Activated naive CD4-positive, alpha-beta T cell treated with anti-CD3 and anti-CD28 coated beads, Interleukin-2, amount 10 ng/mL, durations not matched to agents 7 days and 5 days (primary cell): ENCODE data around the gene NMT1.

Source experiments
- CTCF ChIA-PET: fragments of 350-600 bp; sonication (Branson Sonifier 250); formaldehyde crosslinking; loops from one replicate; lab custom pipeline; 2021; ENCODE audit warnings: antibody characterized with exemption; lab: Charles Lee
- DNase-seq: peaks from one replicate; pipeline ENCODE4 v3.0.0-alpha.2; 2020
- H3K27ac Mint-ChIP-seq: one replicate; pipeline ENCODE4 v1.8.0; 2021; ENCODE audit warnings: mild to moderate bottlenecking, moderate library complexity, mixed read lengths
- H3K27me3 Mint-ChIP-seq: one replicate; pipeline ENCODE4 v1.8.0; 2021; ENCODE audit warnings: mild to moderate bottlenecking, mixed read lengths
- H3K36me3 Mint-ChIP-seq: one replicate; pipeline ENCODE4 v1.8.0; 2021; ENCODE audit warnings: mixed read lengths
- H3K4me1 Mint-ChIP-seq: one replicate; pipeline ENCODE4 v1.8.0; 2021; ENCODE audit warnings: mixed read lengths
- H3K4me3 Mint-ChIP-seq: one replicate; pipeline ENCODE4 v1.8.0; 2021; ENCODE audit warnings: mild to moderate bottlenecking, moderate library complexity, mixed read lengths
- H3K9me3 Mint-ChIP-seq: one replicate; pipeline ENCODE4 v1.8.0; 2021; ENCODE audit warnings: mixed read lengths

NMT1 gene

DNA sequence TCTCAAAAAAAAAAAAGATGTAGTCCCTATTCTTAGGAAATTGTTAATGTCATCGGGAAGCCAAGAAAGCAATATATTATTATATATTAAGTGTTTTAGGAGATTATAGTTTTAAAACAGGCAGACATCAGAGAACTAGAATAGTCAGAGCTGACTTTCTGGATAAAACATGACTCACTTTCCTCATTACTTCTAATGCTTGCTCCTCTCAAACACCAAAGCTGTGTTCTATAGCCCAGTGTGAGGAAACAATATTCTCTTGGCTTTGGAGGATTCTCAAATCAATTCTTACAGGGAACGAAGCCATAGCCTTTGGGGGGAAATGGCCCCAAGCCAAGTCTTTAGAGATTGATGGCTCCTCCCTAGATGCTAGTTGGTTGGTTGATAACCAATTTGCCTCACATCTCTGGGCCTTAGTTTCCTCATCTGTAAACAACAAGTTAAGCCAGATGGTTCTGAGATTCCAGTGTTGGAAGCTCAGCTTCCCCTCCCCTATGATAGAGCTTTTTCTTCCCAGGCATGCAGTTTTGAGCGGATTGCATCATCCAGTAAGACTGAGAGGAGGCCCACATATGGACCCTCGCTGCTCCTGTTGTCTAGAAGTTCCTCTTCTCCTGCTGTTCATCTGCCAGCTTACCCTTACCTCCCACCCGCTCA, 12.4 kb downstream of the NMT1 start:
- H3K9me3 Mint-ChIP-seq, result no peaks in the 10 kb centered on the region
- H3K27ac Mint-ChIP-seq, result no peak overlapping the region
- H3K4me1 Mint-ChIP-seq, result peaks cover 6% of the 10 kb centered on the region
- peaks cover 29% of the 10 kb centered on the region for H3K36me3 Mint-ChIP-seq
- CTCF ChIA-PET, result interaction anchor here (0.7 to 1.4 kb wide), 3 partner anchors 12 to 62 kb away, joined by 3 to 4 read pairs (median 3); partner anchors contain the start of gene ACBD4
- DNase-seq, result no peak
- H3K27me3 Mint-ChIP-seq, result no peaks in the 10 kb centered on the region
- no peak overlapping the region for H3K4me3 Mint-ChIP-seq

DNA sequence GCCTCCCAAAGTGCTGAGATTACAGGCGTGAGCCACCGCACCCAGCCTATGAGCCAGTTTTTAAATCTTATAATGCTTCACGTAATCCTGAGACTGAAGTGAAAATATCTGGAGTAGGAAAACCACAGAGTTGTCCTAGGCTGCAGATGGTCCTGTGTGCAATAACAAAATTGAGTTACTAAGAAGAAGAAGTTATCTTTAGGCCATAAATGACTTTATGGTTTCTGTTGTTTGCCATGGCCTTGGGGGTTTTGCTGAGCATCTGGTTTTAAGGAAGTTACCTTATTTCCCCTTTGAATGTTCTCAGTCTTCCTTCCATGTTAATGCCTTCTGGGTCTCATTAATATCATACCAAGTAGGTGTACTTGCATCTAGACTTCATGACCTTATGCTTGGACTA, 16.5 kb downstream of the NMT1 start:
- CTCF ChIA-PET, result no interaction called here
- DNase-seq, result no peak
- Mint-ChIP-seq H3K36me3 (peaks cover 30% of the 10 kb centered on the region), H3K4me1 (peaks cover 6% of the 10 kb centered on the region), H3K4me3 (no peak overlapping the region), H3K27ac (no peak overlapping the region), H3K9me3 (no peaks in the 10 kb centered on the region), H3K27me3 (no peaks in the 10 kb centered on the region)

DNA sequence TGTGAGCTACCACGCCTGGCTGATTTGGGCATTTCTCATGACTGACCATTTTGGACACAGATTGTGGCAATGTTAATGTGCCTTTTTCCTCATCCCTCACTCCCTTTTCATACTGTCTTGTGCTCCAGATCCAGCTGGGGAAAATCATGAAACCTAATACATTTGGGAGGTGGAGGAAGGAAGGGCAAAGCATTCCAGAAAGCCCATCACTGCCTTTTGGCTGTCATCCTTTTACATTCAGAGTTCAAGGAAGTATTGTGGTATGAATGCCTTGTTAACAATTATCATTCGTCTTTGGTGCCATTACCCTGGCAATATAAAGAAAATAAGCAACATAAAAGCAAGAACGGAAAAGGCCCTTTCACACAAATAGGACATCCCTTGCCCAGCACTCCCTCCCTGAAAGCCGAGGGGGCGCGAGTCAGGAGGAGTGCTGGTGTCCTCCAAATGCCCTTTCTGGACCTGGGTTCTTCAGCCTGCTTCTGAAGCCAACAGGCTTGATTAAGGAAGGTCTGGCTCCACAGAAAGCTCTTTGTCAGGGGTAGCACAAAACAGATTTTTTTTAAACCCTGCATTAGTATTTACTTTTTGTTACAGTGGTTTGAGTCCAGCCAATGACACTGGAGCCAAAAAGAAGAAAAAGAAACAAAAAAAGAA, 20.1 kb downstream of the NMT1 start:
- H3K27ac Mint-ChIP-seq, result peak overlapping the region; percentile 49
- H3K27me3 Mint-ChIP-seq, result no peaks in the 10 kb centered on the region
- H3K4me3 Mint-ChIP-seq, result no peak overlapping the region
- peaks cover 6% of the 10 kb centered on the region for H3K4me1 Mint-ChIP-seq
- H3K9me3 Mint-ChIP-seq, result no peaks in the 10 kb centered on the region
- no peak for DNase-seq
- CTCF ChIA-PET, result interaction anchor here (1.6 kb wide), 1 partner anchor 18 kb away, joined by 5 read pairs; no protein-coding TSS in a partner anchor
- H3K36me3 Mint-ChIP-seq, result peaks cover 31% of the 10 kb centered on the region

DNA sequence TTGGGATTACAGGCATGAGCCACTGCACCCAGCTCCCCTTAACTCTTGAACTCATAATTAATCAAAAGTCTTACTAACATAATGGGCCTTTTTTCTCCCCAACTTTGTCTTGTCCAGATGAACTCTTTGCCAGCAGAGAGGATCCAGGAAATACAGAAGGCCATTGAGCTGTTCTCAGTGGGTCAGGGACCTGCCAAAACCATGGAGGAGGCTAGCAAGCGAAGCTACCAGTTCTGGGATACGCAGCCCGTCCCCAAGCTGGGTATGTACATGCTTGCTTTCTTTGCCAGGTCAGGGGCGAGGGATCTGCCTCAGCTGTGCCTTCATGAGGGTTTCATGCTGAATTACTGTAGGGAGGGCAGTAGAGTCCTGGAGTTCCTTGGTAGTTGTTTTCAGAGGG, 25.3 kb downstream of the NMT1 start:
- Mint-ChIP-seq H3K27me3 (no peaks in the 10 kb centered on the region), H3K9me3 (no peaks in the 10 kb centered on the region), H3K4me3 (no peak overlapping the region), H3K27ac (no peak overlapping the region), H3K36me3 (peaks cover 52% of the 10 kb centered on the region), H3K4me1 (peaks cover 9% of the 10 kb centered on the region)
- CTCF ChIA-PET, result interaction anchor here (1.4 to 6.2 kb wide), 2 partner anchors 12 to 45 kb away, joined by 3 to 28 read pairs; no protein-coding TSS in a partner anchor
- no peak for DNase-seq

DNA sequence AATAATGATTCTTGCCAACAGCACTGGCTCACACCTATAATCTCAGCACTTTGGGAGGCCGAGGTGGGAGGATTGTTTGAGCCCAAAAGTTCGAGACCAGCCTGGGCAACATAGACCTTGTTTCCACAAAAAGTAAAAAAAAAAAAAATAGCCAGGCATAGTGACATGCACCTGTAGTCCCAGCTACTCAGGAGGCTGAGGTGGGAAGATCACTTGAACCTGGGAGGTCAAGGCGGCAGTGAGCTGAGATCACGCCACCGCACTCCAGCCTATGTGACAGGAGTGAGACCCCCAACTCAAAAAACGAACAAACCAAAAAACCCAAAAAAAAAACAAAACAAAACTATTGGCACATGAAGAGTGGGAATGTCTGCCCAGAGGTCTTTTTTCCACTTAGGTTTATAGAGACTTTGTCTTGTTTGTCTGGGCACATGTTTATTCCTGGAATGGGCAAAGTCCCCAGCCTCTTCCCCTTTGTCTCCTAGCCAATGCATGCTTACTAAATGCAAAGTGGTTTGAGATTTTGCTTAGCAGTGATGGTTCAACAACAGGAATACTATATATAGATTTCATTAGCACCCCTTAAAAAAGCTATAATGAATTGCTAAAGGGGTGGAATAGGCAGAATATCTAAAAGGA, 25.9 kb downstream of the NMT1 start:
- no peaks in the 10 kb centered on the region for H3K27me3 Mint-ChIP-seq
- CTCF ChIA-PET, result interaction anchor here (1.1 to 6.2 kb wide), 3 partner anchors 12 to 44 kb away, joined by 3 to 28 read pairs (median 3); no protein-coding TSS in a partner anchor
- no peak overlapping the region for H3K27ac Mint-ChIP-seq
- H3K4me3 Mint-ChIP-seq, result no peak overlapping the region
- DNase-seq, result no peak
- H3K4me1 Mint-ChIP-seq, result peaks cover 9% of the 10 kb centered on the region
- peaks cover 51% of the 10 kb centered on the region for H3K36me3 Mint-ChIP-seq
- H3K9me3 Mint-ChIP-seq, result no peaks in the 10 kb centered on the region

DNA sequence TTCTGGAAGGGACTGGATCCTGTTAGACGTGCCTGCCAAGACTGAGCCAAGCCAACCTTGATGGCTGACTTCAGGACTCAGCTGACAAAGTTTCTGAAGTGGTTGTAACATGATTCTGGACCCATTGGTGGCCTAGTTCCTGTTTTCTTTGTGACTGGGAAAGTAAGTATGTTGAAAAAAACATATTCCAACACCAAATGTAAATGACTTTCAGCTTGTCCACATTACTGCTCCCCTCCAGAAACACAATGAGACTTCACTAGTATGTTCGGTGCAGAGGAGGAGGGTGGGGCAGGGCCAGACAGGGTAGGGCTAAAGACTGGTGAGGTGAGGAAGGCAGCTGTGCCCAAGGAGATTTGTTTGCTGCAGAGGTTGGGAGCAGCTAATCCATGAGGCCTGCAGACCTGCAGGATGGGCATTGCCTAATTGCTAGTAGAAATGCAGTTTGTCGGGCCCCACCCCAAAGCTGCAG, 26.4 kb downstream of the NMT1 start:
- CTCF ChIA-PET, result interaction anchor here (1.1 to 6.2 kb wide), 2 partner anchors 11 to 38 kb away, joined by 3 to 28 read pairs; no protein-coding TSS in a partner anchor
- no peak overlapping the region for H3K27ac Mint-ChIP-seq
- H3K36me3 Mint-ChIP-seq, result peaks cover 57% of the 10 kb centered on the region
- no peaks in the 10 kb centered on the region for H3K9me3 Mint-ChIP-seq
- no peak overlapping the region for H3K4me3 Mint-ChIP-seq
- DNase-seq, result no peak
- peaks cover 9% of the 10 kb centered on the region for H3K4me1 Mint-ChIP-seq
- H3K27me3 Mint-ChIP-seq, result no peaks in the 10 kb centered on the region

DNA sequence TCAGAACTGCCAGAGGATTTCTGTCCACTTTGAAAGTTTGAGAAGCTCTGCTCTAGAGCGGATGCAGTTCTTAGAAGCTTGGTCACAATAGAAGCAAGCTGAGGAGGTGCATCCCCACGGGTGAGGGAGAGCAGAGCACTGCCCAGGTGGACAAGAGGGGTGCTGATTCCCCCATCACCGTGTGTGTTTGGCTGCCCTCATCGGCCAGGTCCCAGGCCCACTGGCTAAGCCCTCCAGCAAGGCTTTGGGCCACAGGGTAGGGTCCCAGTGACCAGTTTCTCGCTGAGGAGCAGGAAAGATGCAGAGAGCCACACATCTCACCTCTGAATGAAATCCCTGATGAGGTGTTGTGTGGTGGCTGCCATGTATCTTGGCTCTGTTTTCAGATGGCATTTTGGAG, 26.9 kb downstream of the NMT1 start:
- Mint-ChIP-seq H3K9me3 (no peaks in the 10 kb centered on the region), H3K4me3 (no peak overlapping the region), H3K27me3 (no peaks in the 10 kb centered on the region), H3K27ac (no peak overlapping the region), H3K36me3 (peaks cover 60% of the 10 kb centered on the region), H3K4me1 (peaks cover 9% of the 10 kb centered on the region)
- no peak for DNase-seq
- CTCF ChIA-PET, result interaction anchor here (1.1 to 6.2 kb wide), 2 partner anchors 11 to 39 kb away, joined by 3 to 28 read pairs; no protein-coding TSS in a partner anchor

DNA sequence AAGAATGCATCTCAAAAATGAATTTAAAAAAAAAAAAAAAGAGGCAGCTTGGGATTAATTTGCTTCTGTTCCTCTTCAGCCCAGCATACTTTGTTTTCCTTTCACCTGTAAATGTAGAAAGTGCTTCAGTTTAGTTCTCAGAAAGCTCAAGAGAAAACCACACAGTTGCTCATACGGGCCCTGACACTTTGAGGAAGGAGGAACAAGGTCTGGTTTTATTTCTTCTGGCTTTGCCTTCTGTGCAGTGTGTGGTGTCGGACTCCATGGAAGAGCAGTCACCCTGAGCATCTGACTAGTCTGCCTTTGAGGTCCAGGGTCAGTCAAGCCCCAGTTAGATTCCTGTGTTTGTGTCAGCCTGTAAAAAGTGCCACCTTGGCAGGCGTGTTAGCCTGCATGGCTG, 27.6 kb downstream of the NMT1 start:
- H3K9me3 Mint-ChIP-seq, result no peaks in the 10 kb centered on the region
- no peak overlapping the region for H3K4me3 Mint-ChIP-seq
- no peak for DNase-seq
- peaks cover 9% of the 10 kb centered on the region for H3K4me1 Mint-ChIP-seq
- H3K27ac Mint-ChIP-seq, result peak overlapping the region; percentile 29
- peaks cover 59% of the 10 kb centered on the region for H3K36me3 Mint-ChIP-seq
- no peaks in the 10 kb centered on the region for H3K27me3 Mint-ChIP-seq
- CTCF ChIA-PET, result interaction anchor here (6.2 kb wide), 1 partner anchor 10 kb away, joined by 28 read pairs; no protein-coding TSS in a partner anchor

DNA sequence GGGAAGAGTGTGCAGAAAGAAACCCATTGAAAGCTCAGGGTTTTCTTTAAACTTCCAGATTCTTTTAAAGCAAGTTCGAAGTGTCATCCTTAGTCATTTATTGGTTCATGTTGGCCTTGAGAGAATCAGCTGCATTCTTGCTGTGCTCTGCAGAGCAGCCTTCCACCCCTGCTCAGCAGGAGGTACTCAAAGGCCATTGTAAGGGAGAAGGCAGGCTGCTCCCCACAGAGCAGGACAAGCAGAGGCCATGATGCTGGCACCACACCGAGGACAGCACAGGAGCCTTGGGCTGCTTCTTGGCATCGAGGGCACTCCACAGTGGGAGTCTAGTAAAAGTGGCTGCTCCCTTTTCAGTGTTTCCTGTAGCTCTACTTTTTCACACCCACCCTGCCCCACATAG, 29.6 kb downstream of the NMT1 start:
- no peaks in the 10 kb centered on the region for H3K9me3 Mint-ChIP-seq
- CTCF ChIA-PET, result interaction anchor here (6.2 kb wide), 1 partner anchor 8 kb away, joined by 28 read pairs; no protein-coding TSS in a partner anchor
- no peak overlapping the region for H3K4me3 Mint-ChIP-seq
- H3K27ac Mint-ChIP-seq, result no peak overlapping the region
- no peak for DNase-seq
- peaks cover 9% of the 10 kb centered on the region for H3K4me1 Mint-ChIP-seq
- H3K36me3 Mint-ChIP-seq, result peaks cover 59% of the 10 kb centered on the region
- H3K27me3 Mint-ChIP-seq, result no peaks in the 10 kb centered on the region

DNA sequence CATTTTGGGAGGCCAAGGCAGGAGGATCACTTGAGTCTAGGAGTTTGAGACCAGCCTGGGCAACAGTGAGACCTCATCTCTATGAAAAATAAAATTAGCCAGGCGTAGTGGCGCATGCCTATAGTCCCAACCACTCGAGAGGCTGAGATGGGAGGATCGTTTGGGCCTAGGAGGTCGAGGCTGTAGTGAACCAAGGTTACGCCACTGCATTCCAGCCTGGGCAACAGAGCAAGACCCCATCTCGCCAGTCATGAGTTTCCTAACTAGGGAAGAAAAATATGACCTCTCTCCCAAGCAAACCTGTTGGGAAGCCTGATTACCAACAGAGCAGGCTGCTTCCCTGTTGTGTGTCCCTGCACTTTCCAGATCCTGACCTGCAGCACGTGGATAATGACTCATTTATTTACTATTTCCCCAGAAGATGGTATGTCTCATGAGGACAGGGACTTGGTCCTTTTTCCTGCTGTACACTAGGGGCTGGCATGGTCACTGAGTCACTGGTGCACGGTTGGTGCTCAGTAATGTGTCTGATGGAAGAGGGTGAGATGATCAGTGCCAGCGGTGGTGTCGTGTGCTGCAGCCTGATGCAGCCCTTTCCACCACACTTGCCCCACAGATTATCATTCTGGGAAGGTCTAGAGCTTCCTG, 30.8 kb downstream of the NMT1 start:
- Mint-ChIP-seq H3K36me3 (peaks cover 64% of the 10 kb centered on the region), H3K4me3 (no peak overlapping the region), H3K4me1 (peaks cover 9% of the 10 kb centered on the region), H3K27me3 (no peaks in the 10 kb centered on the region), H3K9me3 (no peaks in the 10 kb centered on the region), H3K27ac (peak overlapping the region; percentile 33)
- CTCF ChIA-PET, result no interaction called here
- no peak for DNase-seq

DNA sequence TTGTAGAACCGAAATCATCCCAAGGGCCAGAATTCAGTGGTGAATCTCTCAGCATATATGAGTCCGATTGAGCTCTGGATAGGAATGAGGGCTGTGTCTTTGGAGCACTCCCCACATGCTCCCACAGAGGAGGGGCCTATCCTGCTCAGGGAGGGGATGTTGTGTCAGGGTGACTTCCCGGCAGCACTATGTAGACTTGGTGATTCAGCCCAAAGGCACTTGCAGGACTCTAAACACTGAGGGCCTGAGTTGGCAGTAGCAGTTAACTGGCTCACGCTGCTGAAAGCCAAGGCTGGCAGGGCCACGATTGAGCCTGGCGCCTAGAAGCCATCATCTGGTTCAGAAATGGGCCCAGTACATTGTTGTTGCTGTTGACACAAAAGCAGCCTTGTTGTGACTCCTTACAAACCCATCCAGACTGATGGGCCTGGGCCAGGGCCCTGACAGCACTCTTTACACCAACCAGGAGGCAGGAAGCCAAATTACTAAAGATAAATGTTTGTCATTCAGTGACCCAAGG, 31.9 kb downstream of the NMT1 start:
- Mint-ChIP-seq H3K27ac (no peak overlapping the region), H3K4me3 (no peak overlapping the region), H3K9me3 (no peaks in the 10 kb centered on the region), H3K4me1 (peaks cover 7% of the 10 kb centered on the region), H3K36me3 (peaks cover 61% of the 10 kb centered on the region), H3K27me3 (no peaks in the 10 kb centered on the region)
- DNase-seq, result no peak
- CTCF ChIA-PET, result no interaction called here

DNA sequence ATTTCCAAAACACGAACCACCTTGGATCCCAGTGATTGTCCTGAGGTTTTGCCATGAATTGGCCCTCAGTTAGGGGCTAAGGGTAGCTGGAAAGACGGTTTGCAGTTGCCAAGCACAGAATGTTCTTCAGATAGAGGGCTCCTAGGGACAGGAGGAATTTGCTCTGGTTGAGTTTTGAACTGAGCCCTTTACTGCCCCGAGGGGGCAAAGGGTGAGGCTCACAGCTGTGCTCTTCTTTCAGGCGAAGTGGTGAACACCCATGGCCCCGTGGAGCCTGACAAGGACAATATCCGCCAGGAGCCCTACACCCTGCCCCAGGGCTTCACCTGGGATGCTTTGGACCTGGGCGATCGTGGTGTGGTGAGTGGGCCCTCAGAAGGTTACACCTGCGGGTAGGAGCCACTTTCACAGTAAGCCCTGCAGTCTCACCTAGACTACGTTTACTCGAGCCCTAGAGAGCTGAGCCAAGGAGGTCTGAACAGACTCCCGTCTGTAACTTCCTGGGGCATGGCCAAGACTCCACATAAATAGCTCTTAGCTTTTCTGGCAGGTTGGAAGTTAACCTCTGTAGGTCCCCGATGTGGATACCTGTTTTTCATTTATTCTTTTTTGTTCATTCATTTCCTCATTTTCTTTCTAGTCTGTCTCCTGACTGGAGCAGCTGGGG, 32.5 kb downstream of the NMT1 start:
- no peaks in the 10 kb centered on the region for H3K27me3 Mint-ChIP-seq
- H3K36me3 Mint-ChIP-seq, result peaks cover 63% of the 10 kb centered on the region
- H3K4me3 Mint-ChIP-seq, result no peak overlapping the region
- no peak for DNase-seq
- H3K9me3 Mint-ChIP-seq, result no peaks in the 10 kb centered on the region
- CTCF ChIA-PET, result no interaction called here
- peaks cover 4% of the 10 kb centered on the region for H3K4me1 Mint-ChIP-seq
- H3K27ac Mint-ChIP-seq, result no peak overlapping the region

DNA sequence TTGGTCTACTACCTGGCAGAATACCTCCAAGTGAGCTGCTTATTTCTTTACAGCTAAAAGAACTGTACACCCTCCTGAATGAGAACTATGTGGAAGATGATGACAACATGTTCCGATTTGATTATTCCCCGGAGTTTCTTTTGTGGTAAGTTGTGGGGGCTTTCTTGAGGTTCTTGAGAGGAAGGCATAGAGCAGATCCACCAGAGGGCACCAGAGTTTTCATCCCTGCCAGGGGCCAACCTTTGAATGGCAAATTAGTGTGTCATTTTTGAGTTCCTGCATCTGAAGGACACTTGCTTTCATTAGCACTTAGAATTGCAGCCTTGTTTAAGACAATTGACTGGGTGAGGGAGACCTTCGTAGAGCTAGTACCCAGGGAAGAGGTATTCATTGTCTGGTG, 35.0 kb downstream of the NMT1 start:
- Mint-ChIP-seq H3K4me3 (no peak overlapping the region), H3K4me1 (no peaks in the 10 kb centered on the region), H3K9me3 (no peaks in the 10 kb centered on the region), H3K27ac (peak overlapping the region; percentile 71), H3K27me3 (no peaks in the 10 kb centered on the region), H3K36me3 (peaks cover 62% of the 10 kb centered on the region)
- DNase-seq, result peak; percentile 31
- CTCF ChIA-PET, result interaction anchor here (0.5 to 1.7 kb wide), 5 partner anchors 10 to 620 kb away, joined by 3 to 4 read pairs (median 3); no protein-coding TSS in a partner anchor
